ENCODE measurements around the gene SLC2A10. TPM values are rescaled to one million over a fixed set of nuclear protein-coding genes. Genes with fewer than 3 reads are reported as not detected.

Gene SLC2A10
- polyA plus RNA-seq, 1 donor (not counting 4 experiments of a cell fraction or from before 2014, with no cell fraction given): not detected

GRCh38 chr20:46698788-46699187 lies 10.7 kb upstream of the SLC2A10 start:
- DNase-seq (ENCODE audit: low read depth, low spot score) (no peak), FAIRE-seq (no peak)
- Histone ChIP-seq H3K36me3 (ENCODE audit: control insufficient read depth in 2 of 2, extremely low read depth in 1 of 2, insufficient read depth in 2 of 2, low read length in 2 of 2) (no peaks in the 10 kb centered on the region), H3K27me3 (ENCODE audit: control insufficient read depth, extremely low read depth, insufficient read depth, low read length) (no peaks in the 10 kb centered on the region), H3K9me1 (ENCODE audit: control insufficient read depth, extremely low read depth, insufficient read depth, low read length) (no peaks in the 10 kb centered on the region), H3K9ac (ENCODE audit: control insufficient read depth, extremely low read depth, insufficient read depth, low read length) (no peak overlapping the region), H4K20me1 (ENCODE audit: control insufficient read depth, extremely low read depth, insufficient read depth, low read length) (no peaks in the 10 kb centered on the region), H3K79me2 (ENCODE audit: control insufficient read depth, insufficient read depth, low read length) (no peaks in the 10 kb centered on the region), H2AFZ (ENCODE audit: control insufficient read depth, low read length) (no peak overlapping the region), H3K27ac (ENCODE audit: control insufficient read depth, insufficient read depth, low read length) (no peak overlapping the region), H3K4me2 (ENCODE audit: control insufficient read depth, extremely low read depth, insufficient read depth, low read depth, low read length) (no peak overlapping the region), H3K4me1 (ENCODE audit: control insufficient read depth, extremely low read depth, insufficient read depth, low read length) (no peaks in the 10 kb centered on the region), H3K4me3 (ENCODE audit: control insufficient read depth in 2 of 3, extremely low read depth in 1 of 3, insufficient read depth in 2 of 3, low read depth in 1 of 3, low read length in 3 of 3) (no peak overlapping the region), H3K9me3 (ENCODE audit: control insufficient read depth, low read depth, low read length) (no peaks in the 10 kb centered on the region)
- dilution Hi-C loops (cut with MboI; ENCODE audit: extremely low pct_ligation_motif_present, low sequenced_read_pairs): no loop called here
- no peak for TF ChIP-seq EZH2 (IDR thresholded peaks at IDR 0.05; ENCODE audit: low read length)
- TF ChIP-seq, protein P1, sequence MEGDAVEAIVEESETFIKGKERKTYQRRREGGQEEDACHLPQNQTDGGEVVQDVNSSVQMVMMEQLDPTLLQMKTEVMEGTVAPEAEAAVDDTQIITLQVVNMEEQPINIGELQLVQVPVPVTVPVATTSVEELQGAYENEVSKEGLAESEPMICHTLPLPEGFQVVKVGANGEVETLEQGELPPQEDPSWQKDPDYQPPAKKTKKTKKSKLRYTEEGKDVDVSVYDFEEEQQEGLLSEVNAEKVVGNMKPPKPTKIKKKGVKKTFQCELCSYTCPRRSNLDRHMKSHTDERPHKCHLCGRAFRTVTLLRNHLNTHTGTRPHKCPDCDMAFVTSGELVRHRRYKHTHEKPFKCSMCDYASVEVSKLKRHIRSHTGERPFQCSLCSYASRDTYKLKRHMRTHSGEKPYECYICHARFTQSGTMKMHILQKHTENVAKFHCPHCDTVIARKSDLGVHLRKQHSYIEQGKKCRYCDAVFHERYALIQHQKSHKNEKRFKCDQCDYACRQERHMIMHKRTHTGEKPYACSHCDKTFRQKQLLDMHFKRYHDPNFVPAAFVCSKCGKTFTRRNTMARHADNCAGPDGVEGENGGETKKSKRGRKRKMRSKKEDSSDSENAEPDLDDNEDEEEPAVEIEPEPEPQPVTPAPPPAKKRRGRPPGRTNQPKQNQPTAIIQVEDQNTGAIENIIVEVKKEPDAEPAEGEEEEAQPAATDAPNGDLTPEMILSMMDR (optimal IDR thresholded peaks at IDR 0.05 in 1 of 3, IDR thresholded peaks at IDR 0.05 in 1 of 3, conservative IDR thresholded peaks at IDR 0.05 in 1 of 3; ENCODE audit: extremely low read depth in 1 of 3, insufficient read depth in 2 of 3, low read length in 3 of 3): no peak

- Histone ChIP-seq H4K20me1 (ENCODE audit: control insufficient read depth, extremely low read depth, insufficient read depth, low read length) (no peaks in the 10 kb centered on the region), H3K4me3 (ENCODE audit: control insufficient read depth in 2 of 3, extremely low read depth in 1 of 3, insufficient read depth in 2 of 3, low read depth in 1 of 3, low read length in 3 of 3) (no peak overlapping the region), H3K9ac (ENCODE audit: control insufficient read depth, extremely low read depth, insufficient read depth, low read length) (no peak overlapping the region), H3K9me1 (ENCODE audit: control insufficient read depth, extremely low read depth, insufficient read depth, low read length) (no peaks in the 10 kb centered on the region), H3K79me2 (ENCODE audit: control insufficient read depth, insufficient read depth, low read length) (no peaks in the 10 kb centered on the region), H3K4me2 (ENCODE audit: control insufficient read depth, extremely low read depth, insufficient read depth, low read depth, low read length) (no peak overlapping the region), H3K27ac (ENCODE audit: control insufficient read depth, insufficient read depth, low read length) (no peak overlapping the region), H3K27me3 (ENCODE audit: control insufficient read depth, extremely low read depth, insufficient read depth, low read length) (no peaks in the 10 kb centered on the region), H3K36me3 (ENCODE audit: control insufficient read depth in 2 of 2, extremely low read depth in 1 of 2, insufficient read depth in 2 of 2, low read length in 2 of 2) (no peaks in the 10 kb centered on the region), H3K4me1 (ENCODE audit: control insufficient read depth, extremely low read depth, insufficient read depth, low read length) (no peaks in the 10 kb centered on the region), H2AFZ (ENCODE audit: control insufficient read depth, low read length) (no peak overlapping the region), H3K9me3 (ENCODE audit: control insufficient read depth, low read depth, low read length) (no peaks in the 10 kb centered on the region)
- DNase-seq (ENCODE audit: low read depth, low spot score): no peak
- dilution Hi-C loops (cut with MboI; ENCODE audit: extremely low pct_ligation_motif_present, low sequenced_read_pairs): no loop called here
- peak; percentile 59 for FAIRE-seq
- no peak for TF ChIP-seq EZH2 (IDR thresholded peaks at IDR 0.05; ENCODE audit: low read length)
- TF ChIP-seq, protein P1 (optimal IDR thresholded peaks at IDR 0.05 in 1 of 3, IDR thresholded peaks at IDR 0.05 in 1 of 3, conservative IDR thresholded peaks at IDR 0.05 in 1 of 3; ENCODE audit: extremely low read depth in 1 of 3, insufficient read depth in 2 of 3, low read length in 3 of 3): peak; percentile 85 to 94 (median 93)
These were observed 9.6 kb upstream of the SLC2A10 start for GRCh38 chr20:46699651-46700359.

All from keratinocyte (primary cell).